Lung (tissue), 12 donors: ENCODE measurements around the gene PKMYT1. TPM values are rescaled to one million over a fixed set of nuclear protein-coding genes. Genes with fewer than 3 reads are reported as not detected.

ENCODE experiments used
- ATAC-seq: fragments of 200-7000 bp; cut with Tn5 transposase; one replicate; pipeline ENCODE4 v1.9.1; 2020; ENCODE audit warnings: moderate number of reproducible peaks; ENCODE audit not compliant: insufficient read depth, low FRiP score
- DNase-seq, 3 donors: peaks; one replicate each; pipeline ENCODE4 v3.0.0-alpha.2; 2013 to 2017
- H3K27ac ChIP-seq, 2 donors: one replicate each; pipeline ENCODE4 v1.5.1; 2013; ENCODE audit warnings: mild to moderate bottlenecking in 2 of 2, moderate library complexity in 2 of 2, control low read depth in 1 of 2, inconsistent platforms in 1 of 2, low read depth in 1 of 2, low read length in 1 of 2
- H3K27me3 ChIP-seq, 3 donors: one replicate each; pipeline ENCODE4 v1.5.1; 2013; ENCODE audit warnings: low read length in 2 of 3; ENCODE audit not compliant: control insufficient read depth in 3 of 3, insufficient read depth in 3 of 3
- H3K36me3 ChIP-seq, 4 donors: one replicate each; pipeline ENCODE4 v1.5.1; 2013; ENCODE audit warnings: low read length in 4 of 4, mild to moderate bottlenecking in 1 of 4, moderate library complexity in 1 of 4; ENCODE audit not compliant: control insufficient read depth in 4 of 4, insufficient read depth in 4 of 4
- H3K4me1 ChIP-seq, 5 donors: one replicate each; pipeline ENCODE4 v1.5.1; 2013; ENCODE audit warnings: low read length in 5 of 5, mild to moderate bottlenecking in 2 of 5, moderate library complexity in 1 of 5; ENCODE audit not compliant: control insufficient read depth in 5 of 5, insufficient read depth in 5 of 5
- H3K4me3 ChIP-seq: one replicate; pipeline ENCODE4 v1.5.1; 2013; ENCODE audit warnings: mild to moderate bottlenecking, control low read depth, moderate library complexity
- H3K9ac ChIP-seq, 2 donors: one replicate each; pipeline ENCODE4 v1.5.1; 2013; ENCODE audit warnings: low read length in 2 of 2, control low read depth in 1 of 2; ENCODE audit not compliant: insufficient read depth in 1 of 2
- H3K9me3 ChIP-seq, 4 donors: one replicate each; pipeline ENCODE4 v1.5.1; 2013; ENCODE audit warnings: low read length in 3 of 4, mild to moderate bottlenecking in 1 of 4, moderate library complexity in 1 of 4; ENCODE audit not compliant: control insufficient read depth in 4 of 4, insufficient read depth in 3 of 4
- CTCF ChIP-seq: IDR thresholded peaks from 2 replicates; pipeline ENCODE4 v1.5.1; 2012; ENCODE audit warnings: mild to moderate bottlenecking; ENCODE audit errors: control extremely low read depth, extremely low read depth
- whole genome bisulfite sequencing, 2 donors: extraction: QIAGEN DNeasy Blood & Tissue Kit; methylation state at CpG; one replicate each; pipeline ENCODE4 v1.1.7; 2013; 5-methylcytosine and 5-hydroxymethylcytosine counted together
- polyA plus RNA-seq, 2 donors: library from polyadenylated mRNA; stranded (reverse); fragments of 200-250 nt; gene quantifications; one replicate each; pipeline ENCODE4 v1.2.1, GENCODE V29; 2013
- total RNA-seq, 2 donors: library from RNA; depleted of rRNA in 1 of 2; stranded (reverse); fragments of >200 nt in 1 of 2; gene quantifications; one replicate each; pipeline ENCODE4 v1.2.1, GENCODE V29; 2014 to 2021
- donor health status: control.
- donor health status: control.
- donor health status: Bipolar disorder and iron deficiency.
- donor health status: healthy.
- donor health status: DM: yes; HTN: yes; CAD: no.

The PKMYT1 gene
- total and polyA plus RNA-seq, 4 donors, result 2.9 to 9.4 (median 5.2) TPM

GRCh38 chr16:2967211-2967631, 13.0 kb downstream of the PKMYT1 start:
- WGBS, 2 donors, result 10 to 11% methylated on average over 37 to 51 of the region's 51 CpGs
- DNase-seq, result peak in 1 of 3 donors; percentile 10
- Histone ChIP-seq H3K27me3 (peaks cover 4 to 44% (median 27%) of the 10 kb centered on the region in 3 donors), H3K9ac (no peak overlapping the region), H3K27ac (no peak overlapping the region), H3K36me3 (no peaks in the 10 kb centered on the region), H3K4me3 (no peak overlapping the region), H3K4me1 (peaks cover 0 to 40% (median 8%) of the 10 kb centered on the region in 5 donors), H3K9me3 (no peaks in the 10 kb centered on the region)
- no peak for ATAC-seq
- TF ChIP-seq CTCF, result no peak

GRCh38 chr16:2966808-2967191, 13.4 kb downstream of the PKMYT1 start:
- no peak overlapping the region for H3K4me3 ChIP-seq
- ATAC-seq (no peak), DNase-seq (peak in 1 of 3 donors; percentile 16)
- no peak overlapping the region for H3K27ac ChIP-seq
- no peaks in the 10 kb centered on the region for H3K36me3 ChIP-seq
- H3K9me3 ChIP-seq, result no peaks in the 10 kb centered on the region
- peaks cover 0 to 40% (median 8%) of the 10 kb centered on the region in 5 donors for H3K4me1 ChIP-seq
- H3K9ac ChIP-seq, result no peak overlapping the region
- H3K27me3 ChIP-seq, result peaks cover 7 to 49% (median 31%) of the 10 kb centered on the region in 3 donors
- peak; percentile 0 for TF ChIP-seq CTCF
- WGBS, 2 donors, result 2 to 3% methylated on average over 31 to 46 of the region's 46 CpGs

- no peak for TF ChIP-seq CTCF
- Histone ChIP-seq H3K4me1 (peaks cover 0 to 42% (median 8%) of the 10 kb centered on the region in 5 donors), H3K27ac (no peak overlapping the region), H3K9ac (no peak overlapping the region), H3K27me3 (peaks cover 7 to 50% (median 31%) of the 10 kb centered on the region in 3 donors), H3K9me3 (no peaks in the 10 kb centered on the region), H3K4me3 (no peak overlapping the region), H3K36me3 (no peaks in the 10 kb centered on the region)
- 54 to 59% methylated on average over 39 of the region's 39 CpGs for WGBS, 2 donors
- ATAC-seq (no peak), DNase-seq (no peak)
These were observed 14.0 kb downstream of the PKMYT1 start for GRCh38 chr16:2966043-2966807.
